ENCODE results near the gene UGT1A3.

The UGT1A3 gene

GRCh38 chr2:233794128-233794658, 65.4 kb downstream of the UGT1A3 start:
- no peak for TF ChIP-seq CTCF (conservative IDR thresholded peaks at IDR 0.05; ENCODE audit: low read depth, low read length)
- no peak overlapping the region for H3K4me3 ChIP-seq (IDR thresholded peaks at IDR 0.05; ENCODE audit: insufficient read depth, low read depth, low read length)
- no peaks in the 10 kb centered on the region for H3K4me1 ChIP-seq (ENCODE audit: low read depth, poor library complexity, severe bottlenecking)
- H3K27ac ChIP-seq: no peak overlapping the region
- H3K36me3 ChIP-seq (ENCODE audit: insufficient read depth): no peaks in the 10 kb centered on the region
- H4K20me1 ChIP-seq (ENCODE audit: insufficient read depth): no peaks in the 10 kb centered on the region
- H3K79me2 ChIP-seq (ENCODE audit: insufficient read depth, low read depth): no peaks in the 10 kb centered on the region
- no peak overlapping the region for H2AFZ ChIP-seq (ENCODE audit: low read depth)
- H3K9ac ChIP-seq: no peak overlapping the region
- H3K4me2 ChIP-seq: no peak overlapping the region
- no peaks in the 10 kb centered on the region for H3K27me3 ChIP-seq (ENCODE audit: insufficient read depth, low read depth)

- Histone ChIP-seq H4K20me1 (ENCODE audit: insufficient read depth) (no peaks in the 10 kb centered on the region), H3K4me2 (no peak overlapping the region), H3K4me3 (IDR thresholded peaks at IDR 0.05; ENCODE audit: insufficient read depth, low read depth, low read length) (no peak overlapping the region), H3K4me1 (ENCODE audit: low read depth, poor library complexity, severe bottlenecking) (no peaks in the 10 kb centered on the region), H2AFZ (ENCODE audit: low read depth) (no peak overlapping the region), H3K27me3 (ENCODE audit: insufficient read depth, low read depth) (no peaks in the 10 kb centered on the region), H3K27ac (no peak overlapping the region), H3K9ac (no peak overlapping the region), H3K79me2 (ENCODE audit: insufficient read depth, low read depth) (no peaks in the 10 kb centered on the region), H3K36me3 (ENCODE audit: insufficient read depth) (no peaks in the 10 kb centered on the region)
- no peak for TF ChIP-seq CTCF (conservative IDR thresholded peaks at IDR 0.05; ENCODE audit: low read depth, low read length)
Measured at GRCh38 chr2:233795735-233796171, 66.9 kb downstream of the UGT1A3 start.

- H3K4me3 ChIP-seq (IDR thresholded peaks at IDR 0.05; ENCODE audit: insufficient read depth, low read depth, low read length): no peak overlapping the region
- H3K4me1 ChIP-seq (ENCODE audit: low read depth, poor library complexity, severe bottlenecking): no peaks in the 10 kb centered on the region
- H3K4me2 ChIP-seq: no peak overlapping the region
- no peak for TF ChIP-seq CTCF (conservative IDR thresholded peaks at IDR 0.05; ENCODE audit: low read depth, low read length)
- H3K36me3 ChIP-seq (ENCODE audit: insufficient read depth): no peaks in the 10 kb centered on the region
- H2AFZ ChIP-seq (ENCODE audit: low read depth): no peak overlapping the region
- no peaks in the 10 kb centered on the region for H4K20me1 ChIP-seq (ENCODE audit: insufficient read depth)
- H3K27ac ChIP-seq: no peak overlapping the region
- H3K9ac ChIP-seq: no peak overlapping the region
- H3K79me2 ChIP-seq (ENCODE audit: insufficient read depth, low read depth): no peaks in the 10 kb centered on the region
- no peaks in the 10 kb centered on the region for H3K27me3 ChIP-seq (ENCODE audit: insufficient read depth, low read depth)
Measured at GRCh38 chr2:233796254-233796653, 67.4 kb downstream of the UGT1A3 start.

- no peak overlapping the region for H3K27ac ChIP-seq
- H3K4me3 ChIP-seq (IDR thresholded peaks at IDR 0.05; ENCODE audit: insufficient read depth, low read depth, low read length): no peak overlapping the region
- no peaks in the 10 kb centered on the region for H3K4me1 ChIP-seq (ENCODE audit: low read depth, poor library complexity, severe bottlenecking)
- H2AFZ ChIP-seq (ENCODE audit: low read depth): no peak overlapping the region
- no peaks in the 10 kb centered on the region for H4K20me1 ChIP-seq (ENCODE audit: insufficient read depth)
- H3K4me2 ChIP-seq: no peak overlapping the region
- no peaks in the 10 kb centered on the region for H3K79me2 ChIP-seq (ENCODE audit: insufficient read depth, low read depth)
- no peak overlapping the region for H3K9ac ChIP-seq
- no peaks in the 10 kb centered on the region for H3K27me3 ChIP-seq (ENCODE audit: insufficient read depth, low read depth)
- TF ChIP-seq CTCF (conservative IDR thresholded peaks at IDR 0.05; ENCODE audit: low read depth, low read length): no peak
- H3K36me3 ChIP-seq (ENCODE audit: insufficient read depth): no peaks in the 10 kb centered on the region
Measured at GRCh38 chr2:233798335-233799086, 69.7 kb downstream of the UGT1A3 start.

Measured in KMS-11 (cell line).